GM18508 (cell line): Measurements from ENCODE around the gene ABTB2.

ENCODE experiments used
- ATAC-seq: cut with Tn5 transposase; IDR thresholded peaks from one replicate; pipeline ENCODE4 v1.9.1; 2021; ENCODE audit warnings: moderate number of reproducible peaks; ENCODE audit not compliant: insufficient read depth, unreplicated experiment

Gene ABTB2

DNA sequence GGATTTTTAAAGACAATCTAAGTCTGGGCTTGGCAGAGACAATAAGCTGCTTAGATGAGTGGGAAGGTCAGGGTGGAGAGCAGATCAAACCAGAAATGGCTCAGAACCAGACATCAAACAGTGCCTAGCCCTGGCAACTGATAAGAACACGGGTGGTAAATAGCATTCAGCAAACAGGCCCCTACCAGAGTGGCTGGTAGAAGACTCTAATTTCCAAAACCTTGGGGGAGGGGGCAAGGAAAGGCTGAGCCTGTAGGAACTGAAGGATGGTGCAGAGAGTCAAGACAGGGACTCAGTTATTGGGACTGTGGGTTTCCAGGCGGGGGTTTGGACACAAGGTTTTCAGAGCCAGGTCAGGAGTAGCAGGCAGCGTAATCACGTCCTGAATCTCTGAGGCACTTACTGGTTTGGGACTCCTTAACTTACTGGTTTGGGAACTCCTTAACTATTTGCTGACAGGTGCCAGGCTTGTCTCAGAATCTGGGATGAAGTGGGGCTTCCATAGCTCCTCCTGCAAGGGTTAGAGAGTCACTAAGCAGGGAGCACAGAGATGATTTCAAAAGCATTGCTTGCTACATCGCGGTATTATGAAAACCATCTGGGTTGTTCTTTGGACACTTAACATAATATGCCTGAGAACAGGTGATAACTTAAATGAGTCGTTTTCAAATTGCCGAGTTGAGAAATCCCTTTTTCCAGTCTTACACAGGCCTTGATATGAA is 5.7 kb upstream of the ABTB2 start:
- ATAC-seq = no peak

DNA sequence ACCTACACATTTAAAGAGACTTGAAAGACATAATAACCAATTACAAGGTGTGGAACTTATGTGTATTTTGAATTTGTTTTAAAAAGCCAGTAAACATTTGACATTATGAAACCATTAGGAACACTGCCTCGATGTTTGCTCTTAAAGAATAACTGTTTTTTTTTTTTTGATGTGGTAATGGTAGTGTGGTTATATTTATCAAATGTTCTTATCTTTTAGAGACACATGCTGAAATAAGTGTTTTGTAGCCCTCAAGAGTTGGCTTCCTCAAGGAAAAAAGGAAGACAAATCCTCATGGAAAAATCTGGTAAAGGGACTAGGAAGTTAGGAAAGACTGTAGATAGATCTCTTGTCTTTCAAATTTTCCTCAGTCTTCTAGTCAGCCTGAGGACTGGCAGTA is 2.2 kb upstream of the ABTB2 start:
- ATAC-seq = no peak

DNA sequence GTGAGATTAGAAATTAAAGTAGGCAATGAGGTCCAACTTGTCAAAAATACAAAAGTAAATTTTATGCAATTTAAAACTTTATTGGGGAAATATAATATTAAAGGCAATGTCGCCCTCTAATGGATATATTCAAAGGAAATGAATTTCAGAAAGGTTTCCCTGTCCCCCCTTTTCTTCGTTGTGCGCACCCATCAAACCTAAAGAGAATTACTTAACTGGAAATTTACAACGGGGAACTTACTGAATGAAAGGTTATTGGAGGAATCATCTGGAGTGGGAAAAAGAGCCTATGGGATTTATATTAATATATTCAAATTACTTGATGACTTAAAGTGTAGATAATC is 1.7 kb upstream of the ABTB2 start:
- ATAC-seq = no peak

DNA sequence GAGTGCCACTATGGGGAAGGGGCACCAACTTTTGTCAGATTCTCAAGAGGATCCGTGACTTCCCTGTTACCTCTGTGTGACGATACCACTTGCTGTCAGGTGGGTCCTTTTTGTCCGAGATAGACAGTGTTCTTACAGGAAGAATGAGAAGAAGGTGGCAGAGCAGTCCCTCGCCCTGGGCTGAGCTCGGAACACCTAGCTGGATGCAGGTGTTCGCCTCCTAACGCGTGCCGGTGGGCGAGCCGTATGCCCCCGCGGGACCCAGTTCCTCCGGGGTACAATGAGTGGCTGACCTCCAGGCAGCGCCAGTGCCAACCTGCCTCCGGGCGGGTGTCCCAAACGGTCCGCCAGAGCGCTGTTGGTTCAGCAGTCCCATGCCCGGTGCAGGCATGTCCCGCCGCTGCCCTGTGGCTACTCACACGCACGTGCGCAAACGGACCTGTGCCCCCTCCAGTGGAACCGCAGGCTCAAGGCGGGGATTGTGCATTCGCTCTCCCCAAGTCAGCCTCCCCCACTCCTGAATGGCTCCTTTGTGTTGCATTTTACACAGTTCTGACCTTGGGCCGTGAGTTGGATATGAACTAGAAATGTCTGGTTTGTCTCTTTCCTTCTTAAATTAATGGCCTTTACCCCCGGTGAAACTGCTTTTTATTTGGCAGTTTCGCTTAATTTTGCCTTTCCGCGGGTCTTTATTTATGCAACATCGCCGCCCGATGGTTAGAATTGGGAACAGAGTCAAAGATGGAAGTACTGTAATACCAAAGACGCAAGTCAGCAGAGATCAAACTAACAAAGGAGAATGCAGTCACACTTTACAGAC is 1.1 kb upstream of the ABTB2 start:
- ATAC-seq = peak; percentile 4

DNA sequence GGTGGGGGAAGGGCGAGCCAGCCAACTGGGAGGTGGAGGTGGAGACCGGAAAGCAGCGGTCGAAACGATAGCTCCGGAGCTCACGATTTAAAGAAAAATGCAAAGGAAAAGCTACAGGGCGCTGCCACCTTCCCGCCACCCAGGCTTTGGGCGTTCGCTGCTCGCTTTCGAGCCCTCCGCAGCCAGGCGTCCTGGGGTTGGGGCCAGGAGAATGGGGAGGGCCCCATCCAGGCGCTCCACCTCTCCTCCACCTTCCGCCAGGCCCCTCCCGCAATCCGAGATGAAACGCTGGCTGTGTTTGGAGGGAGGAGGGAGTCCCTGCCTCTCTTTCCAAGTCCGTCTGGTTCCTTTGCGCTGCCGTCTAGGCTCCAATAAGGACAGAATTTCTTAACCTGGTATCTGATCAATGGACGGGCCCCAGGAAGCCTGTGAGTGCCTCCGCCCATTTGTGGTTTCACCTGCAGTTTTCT is 483 bp upstream of the ABTB2 start:
- ATAC-seq = peak; percentile 6

DNA sequence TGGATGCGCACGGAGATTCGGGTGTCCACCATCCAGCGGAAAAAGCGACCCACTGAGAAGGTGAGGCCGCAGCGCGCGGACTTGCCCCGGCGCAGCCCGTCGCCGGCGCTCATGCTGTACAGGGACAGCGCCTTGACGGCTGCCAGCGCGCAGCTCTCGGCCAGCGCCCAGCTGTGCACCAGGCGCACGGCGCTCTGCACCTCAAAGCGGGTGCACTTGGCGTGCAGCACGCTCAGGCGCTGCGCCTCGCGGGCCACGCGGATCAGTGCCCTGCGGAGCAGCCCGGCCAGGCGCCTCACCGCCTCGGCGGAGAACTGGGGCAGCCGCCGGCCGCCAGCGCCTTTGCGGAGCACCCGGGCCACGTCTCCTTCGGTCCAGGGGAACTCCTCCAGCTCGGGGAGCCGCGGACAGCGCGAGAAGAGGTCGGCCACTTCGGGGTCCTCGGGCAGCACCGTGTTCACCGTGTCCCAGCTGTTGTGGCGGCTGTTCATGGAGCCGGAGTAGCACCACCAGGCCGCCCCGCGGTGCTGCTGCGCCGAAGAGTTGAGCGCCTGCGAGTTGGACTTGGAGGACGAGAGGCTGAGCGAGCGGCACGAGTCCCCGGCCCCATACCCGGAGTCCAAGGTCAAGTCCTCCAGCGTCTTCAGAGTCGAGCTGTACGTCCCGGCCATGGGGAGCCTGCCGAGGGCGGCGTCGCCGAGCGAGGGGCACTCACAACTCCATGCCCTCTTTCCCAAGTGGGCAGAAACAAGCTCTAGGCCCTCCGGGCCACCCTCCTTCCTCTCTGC is 703 bp downstream of the ABTB2 start:
- no peak for ATAC-seq

DNA sequence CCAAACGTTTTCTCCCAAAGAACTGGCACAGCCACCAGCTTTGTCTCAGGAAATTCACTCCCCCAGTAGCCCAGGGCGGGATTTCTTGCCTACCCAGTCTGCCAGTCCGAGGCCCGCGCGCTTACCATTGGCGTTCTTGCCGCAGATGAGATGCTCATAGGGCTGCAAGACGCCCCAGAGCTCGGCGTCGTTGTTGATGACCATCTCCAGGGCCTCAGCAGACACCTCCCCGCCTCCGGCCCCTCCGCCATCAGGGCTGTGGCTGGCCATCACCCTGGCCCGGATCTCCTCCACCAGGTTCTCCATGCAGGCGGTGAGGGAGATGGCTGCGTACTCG is 1.3 kb downstream of the ABTB2 start:
- no peak for ATAC-seq

DNA sequence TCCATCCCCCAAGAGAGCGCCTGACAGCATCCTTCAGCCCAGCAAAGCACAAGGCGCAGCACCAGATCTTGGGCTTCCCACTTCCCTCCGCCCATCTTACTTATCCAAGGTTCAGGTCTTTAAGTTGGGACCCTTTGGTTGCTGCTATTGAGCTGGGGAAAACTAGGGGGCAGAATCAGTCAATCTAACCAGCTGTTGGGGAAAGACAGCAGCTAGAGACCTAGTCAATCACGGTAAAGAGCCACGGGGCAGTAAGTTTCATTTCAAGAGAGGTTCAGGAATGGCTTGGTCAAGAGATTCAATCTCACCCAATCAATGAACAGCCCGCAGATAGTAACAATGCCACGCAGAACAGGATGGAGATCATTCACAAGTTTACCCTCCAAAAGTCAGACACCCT is 1.7 kb downstream of the ABTB2 start:
- ATAC-seq = no peak

DNA sequence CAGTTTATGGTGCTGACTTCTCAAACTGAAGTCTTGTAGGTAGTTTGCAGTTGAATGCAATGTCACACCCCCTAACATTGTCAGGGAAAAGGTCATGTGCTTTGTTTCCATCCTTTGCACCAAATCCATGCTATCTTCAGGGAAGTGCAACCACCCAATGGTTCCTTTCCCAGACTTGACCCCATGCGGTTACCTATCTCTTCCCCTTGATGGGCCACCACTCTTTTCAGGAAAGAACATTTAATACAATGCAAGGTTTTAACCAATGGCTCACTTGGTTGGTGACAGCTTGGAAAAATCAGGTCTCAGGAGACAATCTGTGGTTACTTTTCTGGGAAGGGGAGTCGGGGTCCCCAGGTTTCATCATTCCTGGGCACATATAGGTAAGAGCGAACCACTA is 2.1 kb downstream of the ABTB2 start:
- ATAC-seq = no peak

DNA sequence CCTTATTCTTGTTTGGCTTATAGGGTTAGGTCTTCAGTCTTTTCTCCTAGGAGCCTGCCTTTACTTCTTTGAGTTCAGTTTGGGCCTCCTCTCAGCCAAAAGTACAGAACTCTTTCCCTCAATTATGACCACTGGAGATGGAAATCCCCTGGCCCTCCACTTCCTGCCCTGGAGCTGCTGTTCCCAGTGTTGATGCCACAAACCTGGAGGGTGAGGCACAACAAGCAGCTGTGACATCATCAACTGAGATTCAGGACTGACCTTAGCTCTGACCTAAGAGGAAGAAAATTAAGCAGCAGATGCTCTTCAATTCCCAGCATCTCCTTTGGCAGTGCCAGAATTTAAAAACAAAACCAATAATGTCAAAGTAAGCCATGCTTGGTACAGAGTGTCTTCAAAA is 3.0 kb downstream of the ABTB2 start:
- ATAC-seq = no peak

DNA sequence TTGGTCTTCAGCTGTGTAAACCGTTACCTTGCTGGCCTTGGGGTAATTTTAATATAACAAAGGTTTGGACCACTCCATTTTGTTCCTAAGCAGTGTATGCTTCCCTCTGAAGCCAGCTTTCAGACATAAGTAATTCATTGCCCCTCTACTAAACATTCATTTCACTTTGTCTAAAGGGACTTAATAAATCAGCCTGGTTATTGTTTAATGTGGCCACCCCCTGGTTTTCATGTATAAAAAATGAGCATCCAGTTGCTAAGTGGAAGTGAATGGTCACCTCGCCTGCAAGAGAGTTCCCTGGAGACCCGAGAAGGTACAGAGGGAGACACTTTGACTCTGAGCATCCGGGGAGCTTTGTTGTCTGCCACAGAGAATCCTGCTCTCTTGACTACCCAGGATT is 3.9 kb downstream of the ABTB2 start:
- no peak for ATAC-seq

DNA sequence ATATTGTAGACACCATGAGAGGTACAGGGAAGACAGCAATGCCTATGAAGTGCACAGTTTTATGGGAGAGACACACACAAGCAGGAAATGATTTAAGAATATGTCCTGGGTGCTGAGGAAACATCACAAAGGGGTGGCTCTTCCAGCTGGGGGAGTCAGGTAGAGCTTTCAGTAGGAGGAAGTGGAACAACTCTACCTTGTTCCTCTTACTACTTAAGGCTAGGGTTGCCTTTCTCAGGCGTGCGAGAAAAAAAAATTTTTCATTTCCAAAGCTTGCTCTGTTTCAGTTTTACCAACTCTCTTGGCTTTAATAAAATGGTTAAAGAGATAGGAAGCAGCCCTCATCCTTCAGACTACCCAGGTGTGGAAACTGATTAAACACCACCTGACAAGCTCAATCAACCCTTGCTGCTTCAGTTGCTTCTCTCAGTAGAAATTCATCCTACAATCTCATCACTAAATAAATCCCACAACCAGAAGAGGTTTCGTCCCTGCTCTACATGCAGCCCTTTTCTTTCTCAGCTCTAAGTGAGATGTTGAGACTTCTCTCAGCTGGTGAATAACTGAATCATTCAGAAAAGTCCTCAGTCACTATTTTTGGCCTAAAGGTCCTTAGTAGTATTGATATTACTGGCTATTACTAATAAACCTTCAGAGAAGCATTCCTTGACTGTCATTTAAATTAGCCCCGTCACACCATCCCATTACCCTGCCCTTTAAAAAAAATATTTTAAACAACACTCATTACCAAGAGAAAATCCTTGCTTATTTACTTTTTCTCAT is 5.9 kb downstream of the ABTB2 start:
- peak; percentile 41 for ATAC-seq

DNA sequence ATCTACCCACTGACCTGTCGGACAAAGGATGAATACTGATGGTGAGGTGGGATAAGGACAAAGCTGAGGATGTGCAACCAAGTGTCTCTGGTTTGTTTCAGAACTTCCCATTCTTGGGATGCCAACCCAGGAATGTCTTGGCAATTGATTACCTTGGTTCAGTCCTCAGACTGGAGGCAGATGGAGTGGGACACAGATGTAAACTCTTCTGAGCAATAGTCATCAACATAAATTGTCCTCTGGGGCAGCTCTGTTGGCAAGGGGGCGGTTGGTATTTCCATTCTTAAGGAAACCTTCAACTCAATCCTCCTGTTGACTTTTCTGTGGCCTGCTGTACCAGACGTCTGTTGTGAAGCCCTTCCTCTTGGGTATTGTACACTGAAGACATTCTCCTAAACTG is 6.8 kb downstream of the ABTB2 start:
- ATAC-seq = no peak

DNA sequence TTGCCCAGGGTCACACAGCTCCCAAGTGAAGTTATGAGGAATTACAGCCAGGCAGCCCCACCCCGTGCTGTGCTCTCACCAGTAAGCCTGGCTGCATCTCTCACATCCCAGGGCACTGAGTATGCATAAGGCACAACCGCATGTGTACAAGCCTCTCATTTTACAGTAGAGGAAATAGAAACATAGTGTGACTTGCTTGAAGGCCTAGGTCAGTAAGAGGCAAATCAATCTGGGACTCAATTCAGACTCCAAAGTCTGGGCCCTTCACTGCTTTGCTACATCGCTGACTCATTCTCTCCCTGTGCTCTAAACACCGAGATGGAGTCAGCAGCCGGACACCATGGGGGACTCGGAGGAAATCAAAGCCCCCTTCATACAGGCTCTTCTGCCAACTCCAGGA is 7.9 kb downstream of the ABTB2 start:
- no peak for ATAC-seq

DNA sequence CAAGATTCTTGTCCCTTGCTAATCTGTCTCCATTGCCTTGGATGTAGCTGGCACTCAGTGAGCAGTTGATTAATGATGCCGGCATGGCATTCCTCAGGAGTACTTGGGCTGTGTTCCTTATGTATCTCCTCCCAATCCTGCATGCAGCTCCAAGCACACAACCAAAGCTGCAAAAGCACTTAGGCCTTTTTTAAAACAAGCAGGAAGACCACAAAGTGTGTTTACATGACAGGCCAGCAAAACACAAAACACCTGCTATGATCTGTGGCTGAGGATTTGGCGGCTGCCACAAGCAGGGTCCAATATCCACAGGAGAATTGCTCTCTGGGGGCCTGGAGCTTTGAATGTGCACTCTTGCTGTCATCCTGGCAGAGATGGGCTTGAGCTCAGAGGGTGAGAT is 8.9 kb downstream of the ABTB2 start:
- no peak for ATAC-seq

DNA sequence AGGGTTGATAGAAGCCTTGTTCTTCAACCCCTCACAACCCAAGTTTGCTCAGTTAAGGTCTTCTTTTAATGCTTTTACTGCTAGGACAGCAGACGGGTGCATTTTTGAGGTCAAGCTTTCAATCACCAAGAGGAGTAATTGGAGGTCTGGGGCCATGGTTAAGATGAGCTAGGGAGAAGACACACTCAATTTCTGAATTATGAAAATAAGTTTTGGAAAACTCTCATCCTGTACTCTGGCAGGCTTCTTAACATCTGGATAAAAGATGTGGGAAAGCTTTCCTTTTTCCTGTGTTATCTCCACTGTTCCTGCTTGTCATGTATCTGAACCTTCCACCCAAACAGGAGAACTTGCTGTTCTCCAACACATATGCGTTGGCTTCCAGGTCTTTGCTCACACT is 9.7 kb downstream of the ABTB2 start:
- ATAC-seq = no peak

DNA sequence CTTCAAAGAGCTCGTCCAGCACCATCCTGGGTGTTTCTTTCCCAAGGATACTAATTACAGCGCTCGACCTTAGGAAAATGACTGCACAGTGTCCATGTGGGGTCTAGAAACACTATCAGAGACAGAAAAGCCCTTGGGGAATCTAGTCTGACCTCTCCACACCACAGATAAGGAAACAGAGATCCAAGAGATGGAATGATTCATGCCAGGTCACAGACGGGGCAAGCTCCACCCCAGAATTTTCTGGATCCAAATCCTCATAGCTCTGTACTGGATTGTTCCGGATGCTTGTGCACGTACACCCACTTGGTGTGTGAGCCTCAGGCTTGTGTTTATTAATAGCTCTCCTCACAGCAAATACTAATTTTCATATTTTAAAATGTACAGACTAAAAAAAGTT is 11.3 kb downstream of the ABTB2 start:
- no peak for ATAC-seq

DNA sequence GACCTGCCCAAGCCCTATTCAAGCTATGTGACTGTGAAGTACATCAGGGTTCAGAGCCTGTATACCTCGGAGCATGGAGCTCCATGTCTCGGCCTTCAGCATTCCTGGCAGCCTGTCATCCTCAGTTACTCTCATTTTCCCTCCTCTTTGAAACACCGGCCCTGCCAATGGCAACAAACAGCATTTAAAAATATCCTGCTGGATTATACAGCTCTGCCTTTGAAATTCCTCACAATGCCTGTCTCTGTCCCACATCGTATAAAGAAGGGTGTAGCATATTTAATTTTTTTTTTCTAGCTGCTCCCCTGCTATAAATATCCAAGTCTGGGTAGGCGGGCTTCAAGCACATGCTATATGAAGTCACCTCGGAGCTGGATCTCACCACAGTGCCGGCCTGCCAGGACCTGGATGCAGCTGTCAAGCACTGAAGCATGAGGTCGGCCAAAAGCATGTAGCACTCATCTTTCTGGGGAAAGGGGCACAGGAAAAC is 11.8 kb downstream of the ABTB2 start:
- ATAC-seq = no peak

DNA sequence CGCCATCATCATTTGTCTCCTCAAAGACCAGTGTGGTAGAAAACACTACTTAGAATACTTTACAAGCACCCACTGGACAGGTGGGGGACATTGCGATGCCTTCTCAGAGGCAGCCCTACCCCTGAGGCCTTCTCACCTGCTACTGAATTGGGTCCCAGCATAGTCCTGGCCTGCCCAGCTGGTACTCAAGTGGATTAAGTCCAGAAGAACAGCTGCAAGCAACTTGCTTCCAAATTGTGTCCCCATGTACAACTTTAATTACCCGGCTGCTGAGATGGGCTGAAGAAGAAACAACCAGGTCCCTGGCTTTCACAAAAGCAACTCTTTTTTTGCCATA is 12.3 kb downstream of the ABTB2 start:
- no peak for ATAC-seq

DNA sequence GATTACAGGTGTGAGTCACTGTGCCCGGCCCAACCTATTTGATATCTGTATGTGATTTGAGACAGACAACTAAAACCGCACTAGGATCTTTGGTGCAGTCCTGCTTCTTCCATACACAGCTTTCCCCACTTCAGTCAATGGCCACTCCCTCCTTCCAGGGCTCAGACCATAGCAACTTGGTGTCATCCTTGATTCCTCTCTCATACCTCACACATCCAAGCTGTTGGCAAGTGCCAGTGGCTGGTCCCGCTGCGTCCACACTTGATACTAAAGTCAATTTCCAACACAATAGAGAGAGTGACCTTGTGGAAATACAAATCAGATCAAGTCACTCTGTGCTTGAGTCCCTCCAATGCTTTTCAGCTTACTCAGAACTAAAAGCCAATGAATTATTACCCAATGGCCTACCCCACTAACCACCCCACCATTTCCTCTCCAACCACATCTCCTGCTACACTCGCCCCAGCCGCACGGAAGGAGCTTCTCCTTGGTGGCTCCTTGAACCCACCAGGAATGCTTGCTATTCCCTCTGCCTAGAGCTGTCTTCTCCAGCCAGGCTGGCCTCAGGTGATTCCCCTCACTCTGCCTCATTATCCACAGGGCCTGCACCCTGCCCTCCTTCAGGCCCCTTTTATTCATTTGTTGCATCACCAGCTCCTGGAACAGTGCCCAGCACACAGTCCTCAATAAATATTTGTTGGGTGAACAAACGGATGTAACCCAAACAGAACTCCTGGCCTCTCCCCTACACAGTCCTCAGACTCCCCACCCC is 12.9 kb downstream of the ABTB2 start:
- ATAC-seq = peak; percentile 74
